HT-29 (cell line): ENCODE measurements around the gene BIN2. TPM values are rescaled to one million over a fixed set of nuclear protein-coding genes. Genes with fewer than 3 reads are reported as not detected.
A peak's percentile ranks its signal among the peaks of the same experiment; 100 is the strongest.
"Not testable (repeated sequence)": the region's sequence is repeated elsewhere in the genome, so short reads cannot be mapped to it uniquely, and the experiment has no call there.

ENCODE experiments used
- DNase-seq: peaks from one replicate; pipeline ENCODE4 v3.0.0-alpha.2; 2015; ENCODE audit warnings: low spot score
- total RNA-seq: library from RNA; depleted of rRNA; stranded (reverse); fragments of >200 nt; shearing (Covaris generic); gene quantifications from 2 replicates; pipeline ENCODE4 v1.2.3, GENCODE V29; 2014; rRNA removed

BIN2 gene
- total RNA-seq, 1 experiment from 2014 or later = 0.56 TPM

DNA sequence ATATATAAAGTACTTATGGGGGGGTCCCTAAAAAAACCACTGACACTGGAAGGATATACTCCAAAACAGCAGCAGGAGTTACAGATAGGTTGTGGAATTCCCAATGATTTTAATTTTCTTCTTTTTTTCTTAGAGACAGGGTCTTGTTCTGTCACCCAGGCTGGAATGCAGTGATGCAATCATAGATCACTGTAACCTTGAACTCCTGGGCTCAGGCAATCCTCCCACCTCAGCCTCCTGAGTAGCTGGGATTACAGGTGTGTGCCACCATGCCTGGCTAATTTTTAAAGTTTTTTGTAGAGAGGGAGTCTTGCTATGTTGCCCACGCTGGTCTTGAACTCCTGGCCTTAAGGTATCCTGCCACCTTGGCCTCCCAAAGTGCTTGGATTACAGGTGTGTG lies 64.4 kb downstream of the BIN2 start:
- not testable (repeated sequence) for DNase-seq

DNA sequence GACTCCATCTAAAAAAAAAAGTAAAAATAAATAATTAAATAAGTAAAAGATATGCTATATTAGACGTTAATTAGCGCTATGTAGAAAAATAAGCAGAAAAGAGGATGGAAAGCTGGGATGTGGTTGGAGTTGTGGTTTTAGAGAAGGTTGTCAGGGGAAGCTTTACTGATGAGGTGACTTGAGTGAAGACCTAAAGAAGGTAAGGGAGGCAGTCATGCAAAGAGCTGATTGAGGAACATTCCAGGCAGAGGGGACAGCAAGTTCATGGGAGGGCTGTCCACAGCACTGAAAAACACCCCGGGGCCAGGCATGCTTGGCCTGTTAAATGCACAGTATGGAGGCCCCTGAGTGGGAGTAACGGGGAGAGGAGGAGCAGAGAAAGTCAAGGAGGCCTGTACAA lies 69.4 kb downstream of the BIN2 start:
- no peak for DNase-seq

DNA sequence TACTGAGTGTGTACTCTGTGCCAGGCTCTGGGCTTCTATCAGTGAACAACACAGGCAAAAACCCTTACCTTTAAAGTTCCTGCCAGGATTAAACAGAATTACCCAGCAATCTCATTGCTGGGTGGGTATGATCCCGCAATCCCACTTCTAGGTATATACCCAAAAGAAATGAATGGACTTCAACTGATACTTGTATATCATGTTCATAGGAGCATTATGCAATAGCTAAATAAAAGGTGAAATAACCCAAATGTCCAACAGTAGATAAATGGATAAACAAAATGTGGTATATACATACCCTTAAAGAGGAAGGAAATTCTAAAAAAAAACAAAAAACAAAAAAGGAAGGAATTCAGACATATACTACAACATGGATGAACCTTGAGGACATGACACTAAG lies 70.7 kb downstream of the BIN2 start:
- DNase-seq = no peak

DNA sequence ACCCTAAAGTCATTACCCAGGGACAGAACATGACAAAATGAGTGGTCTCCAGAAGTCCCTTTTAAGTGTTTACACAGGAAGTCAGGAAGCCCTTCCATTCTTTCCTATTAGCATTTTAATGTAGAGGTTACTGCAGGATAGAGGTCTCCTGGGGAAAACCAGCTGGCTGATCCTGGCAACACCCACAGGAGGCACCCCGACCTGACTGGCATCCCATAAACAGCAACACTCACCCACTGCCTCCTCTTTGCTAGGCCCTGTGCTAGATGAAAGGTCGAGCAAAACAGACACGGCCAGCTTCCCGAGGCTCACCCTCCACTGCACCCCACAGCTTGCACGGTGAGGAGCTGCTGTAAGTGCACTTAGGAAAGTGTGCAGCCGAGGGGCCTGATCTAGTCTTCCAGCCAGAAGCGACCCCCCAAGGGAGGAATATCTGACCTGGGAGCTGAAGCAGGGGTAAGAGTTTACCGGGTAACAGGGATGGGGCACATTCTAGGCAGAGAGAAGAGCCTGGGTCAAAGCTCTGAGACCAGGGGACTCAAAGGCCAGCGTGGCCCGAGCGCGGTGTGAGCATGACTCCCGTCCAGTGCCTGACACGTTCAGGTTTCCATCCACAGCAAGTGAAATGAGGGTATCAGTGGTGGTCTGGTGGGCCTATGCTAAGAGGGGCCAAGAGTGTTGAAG lies 76.3 kb downstream of the BIN2 start:
- no peak for DNase-seq

DNA sequence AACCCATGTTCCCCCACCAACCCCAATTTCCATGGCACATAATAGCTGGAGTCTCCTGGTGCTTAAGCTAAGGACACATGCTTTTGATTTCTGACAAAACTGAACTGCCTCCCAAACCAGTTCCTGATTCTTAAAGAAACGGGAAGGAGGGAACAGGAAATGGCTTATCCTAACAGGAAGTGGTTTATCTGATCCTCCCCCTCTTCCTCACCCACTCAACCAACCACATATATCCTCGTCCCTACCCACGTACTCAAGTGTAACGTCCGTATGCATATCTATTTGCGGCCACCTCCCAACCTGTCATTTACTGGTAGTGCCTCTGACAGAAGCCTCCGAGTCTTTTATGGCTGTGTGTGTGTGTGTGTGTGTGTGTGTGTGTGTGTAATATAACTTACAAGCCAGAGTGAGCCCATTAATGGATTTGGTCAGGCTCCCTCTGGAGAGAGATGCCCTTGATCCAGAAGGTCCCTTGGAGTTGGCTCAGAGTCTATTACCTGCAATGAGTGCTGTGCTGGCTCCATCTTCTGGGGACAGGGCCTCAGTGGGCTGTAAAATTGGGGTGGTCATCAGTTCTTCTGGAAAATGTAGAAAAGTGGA lies 77.6 kb downstream of the BIN2 start:
- DNase-seq = peak; percentile 39

DNA sequence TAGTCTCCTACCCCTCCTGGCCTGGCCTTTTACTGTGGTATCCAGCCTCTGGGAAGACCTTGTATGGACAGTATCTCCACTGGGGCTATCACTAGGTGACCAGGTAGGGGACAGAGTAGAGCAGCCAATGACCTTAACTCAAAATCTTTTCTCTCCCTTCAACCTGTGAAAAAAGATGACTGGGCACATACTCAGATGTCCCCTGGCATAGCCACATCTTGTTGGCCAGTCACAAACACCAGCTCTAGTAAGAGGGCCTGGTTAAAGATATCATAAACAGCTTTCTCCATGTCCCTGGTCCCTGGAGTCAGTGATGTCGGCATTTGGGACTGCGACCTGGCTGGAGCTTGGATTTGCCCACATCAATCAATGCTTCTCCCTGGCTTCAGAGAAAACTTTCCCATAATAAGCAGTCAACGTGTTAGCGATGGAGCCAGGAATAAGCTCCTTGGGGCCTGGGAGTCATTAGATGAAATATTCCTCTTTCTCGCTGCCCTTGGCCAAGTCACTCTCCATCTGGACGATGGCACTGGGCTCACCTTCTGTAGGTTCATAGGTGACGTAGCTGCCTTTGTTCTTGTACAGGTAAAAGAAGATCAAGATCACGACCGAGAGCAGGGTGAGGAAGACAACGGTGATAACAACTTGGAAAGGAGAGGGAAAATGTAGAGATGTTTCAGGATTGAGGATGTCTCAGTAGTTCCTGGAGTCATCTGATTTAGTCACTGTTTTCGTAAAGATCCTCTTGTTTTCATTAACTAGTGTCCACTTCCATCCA lies 78.3 kb downstream of the BIN2 start:
- DNase-seq = no peak

DNA sequence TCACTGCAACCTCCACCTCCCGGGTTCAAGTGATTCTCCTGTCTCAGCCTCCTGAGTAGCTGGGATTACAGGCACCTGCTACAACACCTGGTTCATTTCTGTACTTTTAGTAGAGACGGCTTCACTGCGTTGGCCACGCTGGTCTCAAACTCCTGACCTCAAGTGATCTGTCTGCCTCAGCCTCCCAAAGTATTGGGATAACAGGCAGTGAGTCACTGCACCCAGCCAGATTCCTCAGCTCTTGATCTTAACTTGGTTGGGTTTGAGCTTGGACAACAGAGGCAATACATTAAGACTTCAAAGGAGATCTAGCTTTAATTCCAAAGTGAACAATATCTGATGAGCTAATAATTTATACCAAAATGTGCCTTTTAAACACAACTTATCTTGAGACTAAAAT lies 79.7 kb downstream of the BIN2 start:
- DNase-seq = no peak

DNA sequence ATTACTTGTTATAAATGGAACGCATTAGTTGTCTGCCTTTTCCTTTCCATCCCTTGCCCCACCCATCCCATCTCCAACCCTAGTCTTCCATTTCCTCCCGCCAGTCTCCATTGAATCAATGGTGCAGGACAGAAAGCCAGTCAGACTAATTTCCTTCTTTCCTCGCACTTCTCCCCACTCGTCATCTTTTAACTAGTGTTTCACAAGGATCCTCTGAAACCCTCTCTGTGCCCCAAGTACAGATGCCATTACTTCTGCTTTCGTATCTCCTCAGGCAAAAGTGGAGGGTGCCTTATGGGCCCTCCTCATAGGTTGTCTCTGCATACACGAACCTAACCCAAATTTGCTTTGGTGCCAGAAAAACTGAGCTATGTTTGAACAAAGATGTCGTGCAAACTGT lies 81.1 kb downstream of the BIN2 start:
- no peak for DNase-seq

DNA sequence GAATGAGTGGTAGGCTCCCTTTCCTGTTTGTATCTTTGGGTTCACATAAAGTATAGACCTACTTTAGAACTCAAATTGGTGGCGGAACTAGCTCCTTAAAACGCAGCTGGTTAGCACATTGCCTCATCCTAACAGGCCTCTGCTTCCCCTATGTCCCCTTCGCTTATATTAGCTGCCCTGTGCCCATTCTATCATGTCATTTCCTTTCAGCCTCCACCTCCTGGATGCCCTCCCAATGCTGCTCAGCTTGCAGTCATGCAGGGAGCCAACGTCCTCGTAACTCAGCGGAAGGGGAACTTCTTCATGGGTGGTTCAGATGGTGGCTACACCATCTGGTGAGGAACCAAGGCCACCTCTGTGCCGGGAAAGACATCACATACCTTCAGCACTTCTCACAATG lies 81.9 kb downstream of the BIN2 start:
- no peak for DNase-seq

DNA sequence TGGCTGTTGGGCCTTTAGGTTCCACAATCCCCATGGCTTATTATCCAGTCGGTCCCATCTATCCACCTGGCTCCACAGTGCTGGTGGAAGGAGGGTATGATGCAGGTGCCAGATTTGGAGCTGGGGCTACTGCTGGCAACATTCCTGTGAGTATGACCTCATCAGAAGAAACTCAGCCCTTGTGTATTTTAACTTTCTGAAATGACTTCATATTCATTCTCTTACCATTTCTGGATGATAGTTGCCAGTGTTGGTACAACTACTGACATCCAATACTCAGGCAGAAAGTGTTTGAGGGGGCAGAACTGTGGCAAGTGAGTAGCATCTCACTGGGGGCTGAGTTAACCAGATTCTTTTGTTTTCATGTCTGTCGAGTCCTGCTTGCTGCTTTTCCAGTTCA lies 83.0 kb downstream of the BIN2 start:
- DNase-seq = no peak

DNA sequence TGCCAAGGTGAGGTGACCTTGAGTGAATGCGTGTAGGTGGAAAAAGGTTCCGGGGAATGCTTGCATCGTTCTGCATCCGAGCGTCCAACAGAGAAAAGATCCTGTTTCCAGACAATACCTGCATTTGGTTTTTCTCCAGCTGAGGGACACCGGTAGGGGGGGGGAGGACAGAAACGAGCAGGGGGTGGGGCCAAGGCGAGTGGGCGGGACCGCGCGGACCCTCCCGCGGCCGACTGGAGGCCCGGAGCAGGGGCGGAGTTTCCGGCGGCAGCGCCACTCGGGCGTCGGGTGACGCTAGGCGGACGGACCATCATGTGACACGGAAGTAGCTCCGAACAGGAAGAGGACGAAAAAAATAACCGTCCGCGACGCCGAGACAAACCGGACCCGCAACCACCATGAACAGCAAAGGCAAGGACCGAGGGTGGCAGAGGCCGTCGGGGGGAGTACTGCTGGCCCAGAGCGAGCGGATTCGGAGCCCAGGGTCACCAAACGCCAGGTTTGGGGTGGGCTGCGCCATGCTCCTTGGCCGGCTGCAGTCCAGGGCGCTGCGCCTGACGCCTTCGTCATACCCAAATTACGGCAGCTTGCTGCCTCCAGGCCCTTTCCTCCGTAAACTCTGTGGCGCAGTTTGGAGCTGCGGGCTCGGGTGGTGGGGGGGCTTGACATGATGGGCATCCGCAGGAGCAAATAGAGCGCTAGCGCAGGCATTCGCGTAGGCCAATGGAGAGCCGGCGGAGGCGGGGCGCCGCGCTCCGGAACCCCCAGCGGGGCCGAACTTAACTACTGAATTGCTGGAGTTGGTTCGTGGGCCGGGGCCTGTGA lies 85.3 kb downstream of the BIN2 start, which contains the start of gene DAZAP2:
DAZAP2 (plus strand) TSS at position 317 of the 825 bp plus-strand sequence; CDS start at position 399, 82 bp downstream.
- DNase-seq = peak; percentile 95

DNA sequence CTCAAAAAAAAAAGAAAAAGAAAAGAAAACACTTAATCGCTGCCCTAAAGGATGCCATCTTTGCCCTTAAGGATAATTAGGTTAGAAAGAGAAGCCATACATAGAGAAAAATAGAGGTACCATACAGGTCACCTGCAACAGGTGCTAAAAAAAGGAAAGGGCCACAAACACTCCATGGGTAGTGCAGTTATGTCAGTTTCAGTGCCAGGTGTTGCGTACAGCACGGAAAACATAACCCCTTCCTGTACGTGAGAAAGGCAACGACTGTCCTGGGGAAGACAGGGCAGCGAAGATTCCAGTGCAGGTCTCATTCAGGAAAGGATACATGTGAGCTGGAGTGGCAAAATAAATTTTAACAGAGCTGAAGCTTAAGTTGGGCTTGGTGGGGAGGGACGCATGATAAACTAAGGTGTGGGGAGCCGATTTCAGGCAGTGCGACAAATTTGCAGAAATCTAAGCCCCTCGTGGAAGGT lies 85.9 kb downstream of the BIN2 start:
- DNase-seq = no peak

DNA sequence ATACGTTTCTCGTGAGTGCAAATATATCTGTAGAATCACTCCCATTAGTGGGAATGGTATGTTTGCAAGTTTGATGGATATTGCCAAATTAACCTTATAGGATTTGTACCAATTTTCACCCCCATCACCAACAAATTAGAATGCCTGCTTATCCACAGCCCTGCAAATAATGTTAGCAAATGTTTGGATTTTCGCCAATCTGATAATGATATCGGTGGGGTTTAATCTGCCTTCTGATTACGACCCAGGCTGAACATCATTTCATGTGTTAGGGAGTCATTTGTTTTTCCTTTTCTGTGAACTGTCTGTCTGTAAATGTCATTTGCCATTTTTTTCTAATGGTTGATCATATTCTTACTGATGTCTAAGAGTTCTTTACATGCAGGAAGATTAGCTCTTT lies 89.4 kb downstream of the BIN2 start:
- DNase-seq = no peak

DNA sequence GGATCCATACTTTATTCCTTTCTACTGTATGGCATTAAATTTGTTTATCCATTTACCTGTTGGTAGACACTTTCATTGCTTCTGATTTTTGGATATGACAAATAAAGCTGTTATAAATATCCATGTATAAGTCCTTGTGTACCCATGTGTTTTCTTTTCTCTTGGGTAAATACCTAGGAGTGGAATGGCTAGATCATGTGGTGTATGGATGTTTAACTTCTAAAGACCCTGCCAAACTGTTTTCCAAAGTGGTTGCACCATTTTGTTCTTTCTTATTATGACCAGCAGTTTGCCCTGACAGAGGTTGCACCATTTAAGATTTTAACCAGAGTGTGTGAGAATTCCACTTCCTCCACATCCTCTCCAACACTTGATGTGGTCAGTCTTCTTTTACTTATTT lies 91.3 kb downstream of the BIN2 start:
- DNase-seq = no peak

Other genes with a start within 250 kb of the BIN2 start
- 4.3 and 6.3 TPM in 2 replicates for gene CSRNP2, start 240.6 kb downstream of the BIN2 start, total RNA-seq
- gene TFCP2, start 151.0 kb downstream of the BIN2 start, total RNA-seq = 8.4 and 8.7 TPM in 2 replicates
- 0.05 TPM in 1 of 2 replicates, not detected in the other for gene POU6F1, start 106.1 kb downstream of the BIN2 start, total RNA-seq
- gene DAZAP2, start 85.3 kb downstream of the BIN2 start, total RNA-seq = 174 and 187 TPM in 2 replicates
- 93.2 and 125 TPM in 2 replicates for gene SMAGP, start 53.8 kb downstream of the BIN2 start, total RNA-seq
- not detected in 2 replicates for gene CELA1, start 22.5 kb upstream of the BIN2 start, total RNA-seq
- 6.1 and 16.3 TPM in 2 replicates for gene GALNT6, start 67.2 kb upstream of the BIN2 start, total RNA-seq
- not detected in 2 replicates for gene SLC4A8, start 100.7 kb upstream of the BIN2 start, total RNA-seq